ENCODE measurements around the gene CHRNA5. TPM values are rescaled to one million over a fixed set of nuclear protein-coding genes. Genes with fewer than 3 reads are reported as not detected.

The CHRNA5 gene
- total and polyA plus RNA-seq, 9 of the 15 experiments (the other 6 are each of a cell fraction or from before 2014, with no cell fraction given) = 2.8 to 16.1 (median 11.4) TPM

DNA sequence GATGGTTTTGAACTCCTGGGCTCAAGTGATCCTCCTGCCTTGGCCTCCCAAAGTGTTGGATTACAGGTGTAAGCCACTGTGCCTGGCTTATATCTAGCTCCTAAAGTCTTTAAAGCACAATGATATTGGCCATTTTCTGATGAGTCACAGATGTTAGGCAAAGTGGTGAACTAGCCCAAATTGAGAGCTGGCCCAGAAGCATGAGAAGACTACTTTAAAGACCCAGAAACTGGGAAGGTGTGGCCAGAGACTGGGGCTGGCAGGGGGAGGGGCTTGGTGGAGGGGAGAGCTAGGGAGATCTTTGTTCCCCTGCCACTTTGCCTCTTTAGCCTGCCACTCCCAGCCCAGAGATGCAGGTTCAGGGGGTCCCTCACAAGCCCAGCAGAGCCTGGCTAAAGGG, 33.9 kb downstream of the CHRNA5 start:
- CTCF ChIA-PET (ENCODE audit: low intra/inter-chr PET ratio) = no interaction called here
- intact Hi-C loops (cut with micrococcal nuclease) = no loop called here
- H3K4me1 ChIP-seq (replicated peaks in 1 of 2; ENCODE audit: control insufficient read depth in 2 of 2, insufficient read depth in 2 of 2, low read length in 2 of 2) = no peaks in the 10 kb centered on the region; a peak in 2 of 5 replicates
- H3K79me2 ChIP-seq (ENCODE audit: control insufficient read depth, insufficient read depth, low read length) = no peaks in the 10 kb centered on the region
- POLR2A ChIA-PET = interaction anchor here (0.7 kb wide), 1 partner anchor 325 kb away, joined by 3 read pairs; no protein-coding TSS in a partner anchor
- H2AFZ ChIP-seq (ENCODE audit: low read depth, low read length) = no peak overlapping the region
- H3K9me1 ChIP-seq (ENCODE audit: control insufficient read depth, insufficient read depth, low read length) = no peaks in the 10 kb centered on the region
- ATAC-seq = peak; percentile 68
- DNase-seq (ENCODE audit: extremely low read depth in 1 of 4, low spot score in 3 of 4) = peak; percentile 16 to 39 (median 27)
- no peak overlapping the region for H3K4me3 ChIP-seq
- no peaks in the 10 kb centered on the region for H3K9me3 ChIP-seq (replicated peaks; ENCODE audit: control insufficient read depth, insufficient read depth, low read depth, low read length)
- BruUV-seq (replicated peaks) = no TSS peak
- no peak for FAIRE-seq
- H3K27ac ChIP-seq (ENCODE audit: extremely low read depth, low read depth, low read length) = no peak overlapping the region
- H3K36me3 ChIP-seq (ENCODE audit: control insufficient read depth, insufficient read depth, low read length) = no peaks in the 10 kb centered on the region
- no peak overlapping the region for H3K9ac ChIP-seq (ENCODE audit: insufficient read depth in 1 of 2, low read depth in 2 of 2, low read length in 2 of 2)
- no peak overlapping the region for H3K4me2 ChIP-seq (ENCODE audit: insufficient read depth, low read length)
- no peak for TF ChIP-seq PYGO2 (tag; IDR thresholded peaks at IDR 0.05)
- peak; percentile 76 for TF ChIP-seq MAFG (tag; conservative IDR thresholded peaks at IDR 0.05)
- TF ChIP-seq C11orf30 (IDR thresholded peaks at IDR 0.05; ENCODE audit: low read depth) = peak; percentile 51; the same call in 1 of the 2 replicates
- peaks cover 14 to 23% of the 10 kb centered on the region in 2 experiments; a peak in 4 of 5 replicates for H3K27me3 ChIP-seq (ENCODE audit: control insufficient read depth in 2 of 2, insufficient read depth in 2 of 2, low read length in 2 of 2)
- H4K20me1 ChIP-seq (replicated peaks; ENCODE audit: control insufficient read depth, insufficient read depth, low read length) = 0 out of 2 replicates have a peak, but pooled peaks cover 4% of the 10 kb centered on the region
- in situ Hi-C loops (cut with MboI) = no loop called here

DNA sequence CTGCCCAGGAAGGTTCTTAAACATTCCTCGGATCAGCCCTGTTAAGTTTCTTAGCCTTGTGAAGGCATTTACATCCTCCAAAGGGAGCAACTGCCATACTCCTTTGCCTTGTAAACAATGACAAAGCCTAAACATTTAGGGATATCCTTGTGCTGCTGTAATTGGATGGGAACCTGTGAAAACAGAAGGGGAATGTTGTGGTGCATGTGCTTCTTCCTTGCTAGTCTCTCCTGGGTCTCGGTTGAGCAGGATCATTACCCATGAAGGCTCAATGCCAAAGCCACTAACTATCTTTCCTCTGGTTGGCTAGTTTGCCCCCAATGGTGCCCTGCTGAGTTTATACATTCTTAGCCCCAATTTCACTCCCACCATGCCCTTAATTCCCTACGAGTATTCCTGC, 38.1 kb downstream of the CHRNA5 start:
- 0 out of 2 replicates have a peak, but pooled peaks cover 4% of the 10 kb centered on the region for H4K20me1 ChIP-seq (replicated peaks; ENCODE audit: control insufficient read depth, insufficient read depth, low read length)
- no peak overlapping the region for H3K9ac ChIP-seq (ENCODE audit: insufficient read depth in 1 of 2, low read depth in 2 of 2, low read length in 2 of 2)
- FAIRE-seq = no peak
- ATAC-seq = no peak
- DNase-seq (ENCODE audit: extremely low read depth in 1 of 4, low spot score in 3 of 4) = no peak
- H2AFZ ChIP-seq (ENCODE audit: low read depth, low read length) = no peak overlapping the region
- no peaks in the 10 kb centered on the region for H3K9me1 ChIP-seq (ENCODE audit: control insufficient read depth, insufficient read depth, low read length)
- H3K27me3 ChIP-seq (ENCODE audit: control insufficient read depth in 2 of 2, insufficient read depth in 2 of 2, low read length in 2 of 2) = peaks cover 19 to 41% of the 10 kb centered on the region in 2 experiments
- intact Hi-C loops (cut with micrococcal nuclease) (no loop called here), in situ Hi-C loops (cut with MboI) (no loop called here)
- no peaks in the 10 kb centered on the region for H3K36me3 ChIP-seq (ENCODE audit: control insufficient read depth, insufficient read depth, low read length)
- no peaks in the 10 kb centered on the region for H3K9me3 ChIP-seq (replicated peaks; ENCODE audit: control insufficient read depth, insufficient read depth, low read depth, low read length)
- POLR2A ChIA-PET = no interaction called here
- no TSS peak for BruUV-seq (replicated peaks)
- 0% methylated on average over 3 of the region's 3 CpGs for WGBS (ENCODE audit: insufficient coverage, low coverage, missing lambda C conversion rate)
- no peaks in the 10 kb centered on the region; a peak in 1 of 5 replicates for H3K4me1 ChIP-seq (replicated peaks in 1 of 2; ENCODE audit: control insufficient read depth in 2 of 2, insufficient read depth in 2 of 2, low read length in 2 of 2)
- no peak overlapping the region for H3K4me2 ChIP-seq (ENCODE audit: insufficient read depth, low read length)
- CTCF ChIA-PET (ENCODE audit: low intra/inter-chr PET ratio) = no interaction called here
- H3K4me3 ChIP-seq = no peak overlapping the region
- H3K27ac ChIP-seq (ENCODE audit: extremely low read depth, low read depth, low read length) = no peak overlapping the region
- no peaks in the 10 kb centered on the region for H3K79me2 ChIP-seq (ENCODE audit: control insufficient read depth, insufficient read depth, low read length)
- no peak for TF ChIP-seq SMAD1 (IDR thresholded peaks at IDR 0.05; ENCODE audit: low read depth, low read length, partially characterized antibody)
- TF ChIP-seq, protein P1, sequence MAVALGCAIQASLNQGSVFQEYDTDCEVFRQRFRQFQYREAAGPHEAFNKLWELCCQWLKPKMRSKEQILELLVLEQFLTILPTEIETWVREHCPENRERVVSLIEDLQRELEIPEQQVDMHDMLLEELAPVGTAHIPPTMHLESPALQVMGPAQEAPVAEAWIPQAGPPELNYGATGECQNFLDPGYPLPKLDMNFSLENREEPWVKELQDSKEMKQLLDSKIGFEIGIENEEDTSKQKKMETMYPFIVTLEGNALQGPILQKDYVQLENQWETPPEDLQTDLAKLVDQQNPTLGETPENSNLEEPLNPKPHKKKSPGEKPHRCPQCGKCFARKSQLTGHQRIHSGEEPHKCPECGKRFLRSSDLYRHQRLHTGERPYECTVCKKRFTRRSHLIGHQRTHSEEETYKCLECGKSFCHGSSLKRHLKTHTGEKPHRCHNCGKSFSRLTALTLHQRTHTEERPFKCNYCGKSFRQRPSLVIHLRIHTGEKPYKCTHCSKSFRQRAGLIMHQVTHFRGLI (CRISPR knock-in tag; IDR thresholded peaks at IDR 0.05) = no peak
- TF ChIP-seq, protein P2, sequence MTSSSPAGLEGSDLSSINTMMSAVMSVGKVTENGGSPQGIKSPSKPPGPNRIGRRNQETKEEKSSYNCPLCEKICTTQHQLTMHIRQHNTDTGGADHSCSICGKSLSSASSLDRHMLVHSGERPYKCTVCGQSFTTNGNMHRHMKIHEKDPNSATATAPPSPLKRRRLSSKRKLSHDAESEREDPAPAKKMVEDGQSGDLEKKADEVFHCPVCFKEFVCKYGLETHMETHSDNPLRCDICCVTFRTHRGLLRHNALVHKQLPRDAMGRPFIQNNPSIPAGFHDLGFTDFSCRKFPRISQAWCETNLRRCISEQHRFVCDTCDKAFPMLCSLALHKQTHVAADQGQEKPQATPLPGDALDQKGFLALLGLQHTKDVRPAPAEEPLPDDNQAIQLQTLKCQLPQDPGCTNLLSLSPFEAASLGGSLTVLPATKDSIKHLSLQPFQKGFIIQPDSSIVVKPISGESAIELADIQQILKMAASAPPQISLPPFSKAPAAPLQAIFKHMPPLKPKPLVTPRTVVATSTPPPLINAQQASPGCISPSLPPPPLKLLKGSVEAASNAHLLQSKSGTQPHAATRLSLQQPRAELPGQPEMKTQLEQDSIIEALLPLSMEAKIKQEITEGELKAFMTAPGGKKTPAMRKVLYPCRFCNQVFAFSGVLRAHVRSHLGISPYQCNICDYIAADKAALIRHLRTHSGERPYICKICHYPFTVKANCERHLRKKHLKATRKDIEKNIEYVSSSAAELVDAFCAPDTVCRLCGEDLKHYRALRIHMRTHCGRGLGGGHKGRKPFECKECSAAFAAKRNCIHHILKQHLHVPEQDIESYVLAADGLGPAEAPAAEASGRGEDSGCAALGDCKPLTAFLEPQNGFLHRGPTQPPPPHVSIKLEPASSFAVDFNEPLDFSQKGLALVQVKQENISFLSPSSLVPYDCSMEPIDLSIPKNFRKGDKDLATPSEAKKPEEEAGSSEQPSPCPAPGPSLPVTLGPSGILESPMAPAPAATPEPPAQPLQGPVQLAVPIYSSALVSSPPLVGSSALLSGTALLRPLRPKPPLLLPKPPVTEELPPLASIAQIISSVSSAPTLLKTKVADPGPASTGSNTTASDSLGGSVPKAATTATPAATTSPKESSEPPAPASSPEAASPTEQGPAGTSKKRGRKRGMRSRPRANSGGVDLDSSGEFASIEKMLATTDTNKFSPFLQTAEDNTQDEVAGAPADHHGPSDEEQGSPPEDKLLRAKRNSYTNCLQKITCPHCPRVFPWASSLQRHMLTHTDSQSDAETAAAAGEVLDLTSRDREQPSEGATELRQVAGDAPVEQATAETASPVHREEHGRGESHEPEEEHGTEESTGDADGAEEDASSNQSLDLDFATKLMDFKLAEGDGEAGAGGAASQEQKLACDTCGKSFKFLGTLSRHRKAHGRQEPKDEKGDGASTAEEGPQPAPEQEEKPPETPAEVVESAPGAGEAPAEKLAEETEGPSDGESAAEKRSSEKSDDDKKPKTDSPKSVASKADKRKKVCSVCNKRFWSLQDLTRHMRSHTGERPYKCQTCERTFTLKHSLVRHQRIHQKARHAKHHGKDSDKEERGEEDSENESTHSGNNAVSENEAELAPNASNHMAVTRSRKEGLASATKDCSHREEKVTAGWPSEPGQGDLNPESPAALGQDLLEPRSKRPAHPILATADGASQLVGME (CRISPR knock-in tag; IDR thresholded peaks at IDR 0.05) = no peak
- TF ChIP-seq, protein P3, sequence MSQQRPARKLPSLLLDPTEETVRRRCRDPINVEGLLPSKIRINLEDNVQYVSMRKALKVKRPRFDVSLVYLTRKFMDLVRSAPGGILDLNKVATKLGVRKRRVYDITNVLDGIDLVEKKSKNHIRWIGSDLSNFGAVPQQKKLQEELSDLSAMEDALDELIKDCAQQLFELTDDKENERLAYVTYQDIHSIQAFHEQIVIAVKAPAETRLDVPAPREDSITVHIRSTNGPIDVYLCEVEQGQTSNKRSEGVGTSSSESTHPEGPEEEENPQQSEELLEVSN (IDR thresholded peaks at IDR 0.05; ENCODE audit: borderline replicate concordance in 1 of 2, extremely low read depth in 1 of 2, insufficient read depth in 1 of 2, insufficient read length in 1 of 2, low read depth in 1 of 2, low read length in 1 of 2, poor library complexity in 1 of 2, severe bottlenecking in 1 of 2) = no peak

All from K562 (cell line).